ENCODE measurements around the gene ANKZF1. TPM values are rescaled to one million over a fixed set of nuclear protein-coding genes. Genes with fewer than 3 reads are reported as not detected.
A peak's percentile ranks its signal among the peaks of the same experiment; 100 is the strongest.

ANKZF1 gene
- polyA plus RNA-seq, 3 donors, result 7.6 to 79.3 (median 10.4) TPM

GRCh38 chr2:219252900-219253752 lies 23.5 kb downstream of the ANKZF1 start, which contains the start of gene TUBA4B:
TUBA4B (plus strand) TSS chr2:219253243; CDS start chr2:219253408, 165 bp downstream.
- Histone ChIP-seq H3K4me2 (replicated peaks; ENCODE audit: extremely low read depth, low read length, poor library complexity, severe bottlenecking) (peak within 1 kb of the TSS; percentile 95), H3K4me1 (ENCODE audit: control insufficient read depth in 1 of 2, insufficient read depth in 2 of 2, low read length in 2 of 2) (peaks cover 55 to 67% of the 10 kb centered on the region in 2 donors), H3K79me2 (ENCODE audit: insufficient read depth, low read length) (peaks cover 61% of the 10 kb centered on the region), H3K9me3 (replicated peaks in 1 of 2; ENCODE audit: control insufficient read depth in 1 of 2, insufficient read depth in 1 of 2, low read length in 2 of 2) (no peaks in the 10 kb centered on the region), H4K20me1 (ENCODE audit: insufficient read depth, low read length) (peaks cover 30% of the 10 kb centered on the region), H3K36me3 (replicated peaks in 1 of 2; ENCODE audit: control insufficient read depth in 1 of 2, insufficient read depth in 2 of 2, low read length in 2 of 2) (peaks cover 18 to 24% of the 10 kb centered on the region in 2 donors), H3K4me3 (replicated peaks in 1 of 3; ENCODE audit: low read depth in 2 of 3, low read length in 3 of 3) (peak within 1 kb of the TSS; percentile 88 to 96 (median 88)), H2AFZ (ENCODE audit: insufficient read depth, low read depth, low read length, poor library complexity, severe bottlenecking) (peak within 1 kb of the TSS; percentile 89), H3K27ac (ENCODE audit: low read depth in 1 of 2, low read length in 2 of 2) (peak within 1 kb of the TSS; percentile 80 to 90), H3K9ac (ENCODE audit: insufficient read depth, low read length, poor library complexity, severe bottlenecking) (peak within 1 kb of the TSS; percentile 84), H3K27me3 (ENCODE audit: control insufficient read depth in 2 of 2, insufficient read depth in 2 of 2, low read length in 2 of 2) (no peaks in the 10 kb centered on the region)
- under 1% methylated on average over 29 of the region's 49 CpGs for WGBS (ENCODE audit: insufficient coverage)
- no peaks in the 10 kb centered on the region for H3K9me3 Mint-ChIP-seq
- peak within 1 kb of the TSS; percentile 92 to 98 (median 95) for H3K27ac Mint-ChIP-seq
- H3K27me3 Mint-ChIP-seq (ENCODE audit: low read depth in 3 of 3), result peaks cover 0 to 3% (median 0%) of the 10 kb centered on the region in 3 donors
- peaks cover 55% of the 10 kb centered on the region for H3K4me1 Mint-ChIP-seq
- peak within 1 kb of the TSS; percentile 90 to 96 for H3K4me3 Mint-ChIP-seq
- H3K36me3 Mint-ChIP-seq, result peaks cover 26 to 34% of the 10 kb centered on the region in 2 donors
- no peak for TF ChIP-seq CTCF (IDR thresholded peaks at IDR 0.05)
- intact Hi-C loops (cut with micrococcal nuclease), result loop anchor here (5.0 kb wide), 2 partner anchors 36 to 76 kb away; partner anchors contain the start of genes ABCB6 (in 2 of the 2), CNPPD1 (in 1 of the 2) and RETREG2 (in 1 of the 2)
- peak in 2 of 3 donors; percentile 53 for DNase-seq

Measured in CD14-positive monocyte (primary cell).